HG02852 (cell line): ENCODE results near the gene GAPVD1.
"Not testable (repeated sequence)": the region's sequence is repeated elsewhere in the genome, so short reads cannot be mapped to it uniquely, and the experiment has no call there.

Experiments
- ATAC-seq: cut with Tn5 transposase; IDR thresholded peaks from one replicate; pipeline ENCODE4 v1.9.1; 2021; ENCODE audit warnings: mild to moderate bottlenecking, moderate library complexity; ENCODE audit not compliant: unreplicated experiment

The GAPVD1 gene

DNA sequence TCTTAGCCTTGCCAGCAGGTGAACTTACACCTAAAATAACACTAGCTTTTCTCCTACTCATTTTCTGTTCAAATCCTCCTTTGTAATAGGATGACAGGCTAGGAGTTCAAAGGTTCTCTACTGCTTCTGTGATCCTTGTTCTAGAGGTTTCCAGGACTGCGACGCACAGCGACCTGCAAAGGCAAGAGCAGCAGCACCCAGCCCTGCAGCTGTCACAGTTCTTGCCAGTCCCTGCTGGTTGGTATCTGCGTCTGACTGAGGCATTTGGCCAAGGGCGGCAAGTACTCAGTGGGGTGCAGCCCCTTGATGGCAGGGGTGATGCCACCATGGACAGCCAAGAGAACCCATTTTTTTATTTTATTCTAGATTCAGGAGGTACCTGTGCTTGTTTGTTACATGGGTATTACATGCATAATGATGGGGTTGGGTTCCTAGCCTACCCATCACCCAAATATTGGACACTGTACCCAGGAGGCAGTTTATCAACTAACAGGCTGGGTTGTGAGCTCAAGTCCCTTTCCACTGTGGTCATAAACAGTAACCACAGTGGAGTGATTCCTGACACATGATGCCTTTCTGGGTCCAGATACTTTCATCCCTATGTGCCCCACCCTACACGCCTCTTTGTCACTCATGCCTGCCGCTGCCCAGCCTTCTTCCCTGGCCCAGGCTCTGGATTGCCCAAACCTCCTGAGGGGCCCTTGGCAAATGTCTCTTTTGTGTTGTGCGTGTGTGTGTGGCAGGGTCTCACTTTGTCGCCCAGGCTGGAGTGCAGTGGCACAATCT, 111.0 kb downstream of the GAPVD1 start:
- no peak for ATAC-seq

DNA sequence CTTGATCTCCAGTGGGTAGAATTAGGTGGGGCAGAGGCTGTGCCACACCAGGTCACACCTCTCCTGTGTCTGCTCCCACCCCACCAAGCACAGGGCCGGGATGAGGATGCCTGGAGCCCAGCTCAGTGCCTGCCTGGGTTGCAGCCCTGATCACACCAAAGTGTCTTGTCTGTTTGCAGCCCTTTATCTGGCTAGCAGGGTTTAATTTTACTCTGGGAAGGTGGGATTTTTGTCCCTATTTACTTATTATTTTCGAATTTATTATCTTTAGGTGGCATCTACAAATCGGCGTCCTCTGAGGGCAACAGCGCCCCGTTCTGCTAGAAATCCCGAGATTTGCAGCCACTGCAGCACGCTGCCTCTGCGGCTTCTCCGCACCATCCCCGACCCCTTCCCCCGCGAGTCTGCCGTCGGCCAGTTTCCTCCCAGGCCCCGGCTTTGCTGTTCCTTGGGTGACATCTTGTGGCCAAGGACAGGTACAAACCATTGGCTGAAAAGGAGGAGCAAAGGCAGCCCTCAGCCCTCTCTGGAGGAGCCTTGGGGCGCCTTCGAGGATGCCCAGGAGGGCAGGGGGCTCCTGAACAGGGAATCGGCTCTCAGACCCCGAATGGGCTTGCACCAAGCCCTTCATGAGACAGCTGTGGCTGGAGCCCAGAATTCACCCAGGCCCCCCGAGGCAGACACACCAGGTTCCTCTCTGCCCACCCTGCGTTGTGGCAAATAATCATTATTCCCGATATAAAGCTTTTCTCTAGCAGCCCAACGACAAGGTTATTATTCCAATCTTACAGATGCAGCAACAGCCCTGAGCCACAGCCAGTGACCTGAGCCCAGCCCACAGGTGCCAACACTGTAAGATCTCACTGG, 113.0 kb downstream of the GAPVD1 start:
- ATAC-seq: no peak

DNA sequence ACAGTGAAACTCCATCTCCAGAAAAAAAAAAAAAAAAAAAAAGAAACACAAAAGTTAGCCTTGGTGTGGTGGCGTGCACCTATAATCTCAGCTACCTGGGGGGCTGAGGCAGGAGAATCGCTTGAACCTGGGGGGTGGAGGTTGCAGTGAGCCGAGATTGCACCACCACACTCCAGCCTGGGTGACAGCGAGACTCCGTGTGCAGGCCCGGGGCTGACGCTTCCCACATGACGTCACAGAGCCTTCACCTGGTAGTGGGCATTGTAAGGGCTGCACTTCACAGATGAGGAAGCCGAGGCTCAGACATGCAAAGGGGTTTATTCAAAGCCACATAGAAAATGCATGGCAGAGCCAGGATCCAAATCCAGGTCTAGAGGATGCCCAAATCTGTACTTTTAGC, 114.2 kb downstream of the GAPVD1 start:
- ATAC-seq: no peak

DNA sequence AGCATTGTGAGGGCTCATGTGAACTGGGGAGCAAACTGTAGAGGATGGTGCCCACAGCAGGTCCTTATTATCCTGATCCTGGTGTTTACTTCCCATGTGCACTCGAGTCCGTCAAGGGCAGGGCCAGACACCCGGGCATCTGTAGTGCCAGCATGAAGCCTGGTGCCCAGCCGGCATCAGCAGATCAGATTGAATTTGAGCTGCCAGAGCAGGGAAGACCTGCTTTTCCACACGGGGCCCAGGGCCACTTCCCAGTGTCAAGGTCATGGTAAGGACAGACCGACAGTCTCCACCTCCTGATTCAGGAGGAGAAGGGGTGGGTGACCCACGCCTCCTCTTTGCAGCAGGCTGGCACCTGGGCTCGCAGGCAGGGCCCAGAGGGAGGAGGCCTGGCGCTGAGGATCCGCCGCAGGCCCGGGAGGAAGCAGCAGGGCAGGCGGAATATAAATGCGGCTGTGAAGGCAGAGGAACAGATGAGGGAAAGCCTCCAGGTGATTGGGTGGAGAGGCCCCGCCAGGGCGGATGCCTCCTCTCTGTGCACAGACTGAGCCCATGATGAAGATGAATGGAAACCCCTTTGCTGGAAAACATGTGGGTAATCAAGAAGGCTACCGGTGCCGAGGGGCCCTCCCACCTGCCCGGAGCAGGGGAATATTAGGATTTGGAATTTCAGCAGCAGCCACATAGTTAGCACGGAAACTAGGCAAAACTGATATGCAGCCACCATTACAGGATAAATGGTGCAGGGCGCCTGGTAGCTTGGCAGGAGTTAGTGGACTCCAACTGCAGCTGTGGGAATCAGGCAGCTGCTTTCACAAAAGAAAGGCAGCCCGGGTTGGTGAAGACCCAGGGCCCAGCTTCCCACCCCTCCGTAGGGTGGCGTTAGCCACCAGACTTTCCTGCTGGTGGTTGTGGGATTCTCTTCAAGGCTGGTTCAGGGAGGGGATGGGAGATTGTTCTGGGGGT, 114.9 kb downstream of the GAPVD1 start:
- ATAC-seq: no peak

DNA sequence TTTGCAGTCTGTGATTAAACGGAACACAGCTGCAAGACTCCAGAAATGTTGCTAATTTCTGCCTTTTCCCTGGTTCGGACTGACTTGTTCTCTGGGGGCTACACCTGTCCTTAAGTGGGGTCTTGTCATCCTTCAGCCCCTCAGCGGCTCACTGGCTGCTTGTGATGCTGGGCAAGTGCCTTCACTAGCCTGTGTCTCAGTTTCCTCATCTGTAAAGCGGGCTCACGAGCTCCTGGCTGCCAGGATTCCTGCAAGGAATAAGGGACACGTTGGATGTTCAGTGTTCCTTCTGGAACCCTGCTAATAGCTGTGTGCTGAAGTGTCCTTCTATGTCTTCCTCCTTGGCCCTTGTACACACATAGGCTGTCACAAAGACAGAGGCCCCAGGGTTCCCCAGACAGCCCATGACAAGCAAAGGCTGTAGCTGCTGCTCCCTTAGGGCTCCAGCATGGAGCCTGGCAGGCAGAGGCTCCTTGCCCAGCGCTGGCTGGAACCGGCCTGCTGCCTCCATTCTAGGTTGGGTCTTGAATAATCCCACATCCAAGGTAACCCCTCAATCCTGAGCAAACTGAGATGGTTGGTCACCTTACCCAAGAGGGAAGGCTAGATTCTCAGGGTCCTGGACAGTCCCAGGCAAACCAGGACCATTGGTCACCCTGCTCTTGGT, 116.1 kb downstream of the GAPVD1 start:
- ATAC-seq: no peak

DNA sequence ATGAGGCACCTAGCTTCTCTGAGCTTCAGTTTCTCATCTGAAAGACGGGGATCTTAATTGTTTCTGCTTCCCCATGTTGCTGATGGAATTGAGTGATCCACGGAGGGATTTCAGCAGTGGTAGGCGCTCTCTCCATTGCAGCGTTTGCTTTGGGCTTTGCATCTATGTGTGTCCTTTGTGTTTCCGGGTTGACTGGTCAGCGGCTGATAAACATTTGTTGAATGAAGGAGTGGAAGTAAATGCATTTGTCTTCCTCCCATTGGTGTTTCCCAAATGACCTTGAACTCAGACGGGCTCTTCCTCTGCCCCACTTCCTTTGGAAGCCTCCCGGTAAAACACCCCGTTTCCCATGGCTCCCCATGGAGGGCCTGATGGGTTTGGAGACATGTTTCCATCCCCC, 117.2 kb downstream of the GAPVD1 start:
- no peak for ATAC-seq

DNA sequence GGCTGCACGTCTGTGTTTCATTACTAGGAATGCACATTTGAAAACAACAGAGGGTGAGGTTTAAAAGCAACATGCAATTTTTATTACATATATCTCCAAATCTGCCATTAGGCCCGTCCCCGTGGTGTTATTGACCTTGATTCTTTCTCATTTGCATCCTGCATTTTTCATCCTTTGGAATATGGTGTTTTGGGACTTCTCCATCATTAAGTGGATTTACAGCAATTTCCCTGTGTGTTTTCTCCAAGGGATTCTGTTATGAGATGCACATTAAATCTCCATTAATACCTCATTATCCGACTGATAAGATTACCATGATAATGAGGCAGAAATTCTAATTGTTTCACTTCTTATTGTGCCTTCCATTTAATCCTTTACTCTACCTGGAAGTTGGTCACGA, 117.6 kb downstream of the GAPVD1 start:
- no peak for ATAC-seq

DNA sequence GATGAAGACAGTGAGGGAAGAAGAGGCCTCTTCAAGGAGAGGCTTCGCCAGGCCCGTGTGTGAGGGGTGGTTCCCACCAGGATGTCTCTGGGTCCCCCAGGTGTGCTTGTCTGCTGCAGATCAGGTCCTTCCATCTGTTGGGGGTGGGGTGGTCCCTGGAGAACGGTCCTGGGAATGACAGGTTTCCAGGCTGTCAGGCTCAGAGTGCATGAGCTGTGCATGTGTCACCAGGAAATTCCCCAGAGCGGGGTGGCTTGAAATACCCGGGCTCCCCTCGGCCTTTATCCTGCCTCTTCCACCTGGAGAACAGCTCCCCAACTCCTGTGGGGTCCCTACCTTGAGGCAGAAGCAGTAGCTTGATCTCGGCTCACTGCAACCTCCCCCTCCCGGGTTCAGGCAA, 118.8 kb downstream of the GAPVD1 start:
- ATAC-seq: no peak

DNA sequence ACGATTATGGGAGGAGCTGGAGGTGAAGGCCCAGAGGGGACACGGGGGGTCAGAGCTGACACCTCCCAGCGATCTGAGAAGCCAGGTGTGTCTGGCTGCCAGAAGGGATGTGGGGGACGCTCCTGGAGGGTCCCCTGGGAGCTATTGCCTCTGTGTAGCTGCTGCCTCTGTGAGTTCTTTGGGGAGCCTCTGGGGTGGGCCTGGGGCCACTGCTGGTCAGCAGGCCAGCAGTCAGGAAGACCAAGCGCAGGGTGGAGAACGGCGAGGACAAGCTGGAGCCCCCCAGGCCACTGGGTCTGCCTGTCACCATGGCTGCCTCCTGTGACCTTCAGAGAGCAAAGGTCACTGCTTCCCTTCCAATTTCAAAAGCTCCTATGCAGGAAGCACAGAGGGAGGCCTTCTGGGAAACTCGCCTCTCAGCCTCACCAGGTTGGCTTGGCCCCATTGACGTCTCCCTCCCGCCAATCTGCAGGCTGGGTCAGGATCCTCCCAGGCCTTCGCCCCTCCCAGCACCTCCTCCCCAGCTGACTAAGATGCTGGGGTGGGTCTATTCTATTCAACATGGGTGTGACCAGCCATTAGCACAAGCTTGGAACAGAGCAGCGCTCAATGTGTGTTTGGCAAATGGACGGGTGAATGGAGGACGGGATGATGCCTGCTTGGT, 126.4 kb downstream of the GAPVD1 start:
- no peak for ATAC-seq

DNA sequence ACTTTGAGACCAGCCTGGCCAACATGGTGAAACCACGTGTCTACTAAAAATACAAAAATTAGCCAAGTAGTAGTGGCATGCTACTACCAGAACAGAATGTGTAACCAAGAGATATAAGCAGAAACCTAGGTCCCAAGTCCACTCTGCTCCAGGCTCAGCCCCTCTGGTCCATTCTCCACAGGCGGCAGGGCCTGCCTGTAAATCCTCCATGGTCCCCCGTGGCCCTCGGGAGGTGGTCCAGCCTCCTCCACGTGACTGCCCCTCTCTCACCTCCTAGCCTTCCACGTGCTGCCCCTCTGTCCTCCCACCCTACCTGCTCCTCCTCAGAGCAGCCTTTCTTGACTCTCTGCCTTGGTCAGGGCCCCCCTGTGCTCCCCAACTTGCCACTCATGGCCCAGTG, 127.4 kb downstream of the GAPVD1 start:
- no peak for ATAC-seq

DNA sequence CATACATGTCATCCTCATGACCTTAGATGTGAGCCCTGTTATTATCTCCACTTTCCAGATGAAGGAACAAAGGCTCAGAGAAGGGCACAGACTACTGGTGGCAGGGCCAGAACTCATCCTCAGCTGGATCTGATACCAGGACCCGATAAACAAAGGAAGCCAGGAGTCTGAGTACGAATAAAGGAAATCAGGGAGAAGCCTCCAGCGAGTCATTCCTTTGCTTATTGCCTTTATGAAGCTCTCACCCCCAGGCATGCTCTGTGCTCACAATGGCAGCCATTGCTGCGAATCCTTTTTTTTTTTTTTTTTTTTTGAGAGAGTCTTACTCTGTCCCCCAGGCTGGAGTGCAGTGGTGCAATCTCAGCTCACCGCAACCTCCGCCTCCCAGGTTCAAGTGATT, 130.1 kb downstream of the GAPVD1 start:
- ATAC-seq: no peak

DNA sequence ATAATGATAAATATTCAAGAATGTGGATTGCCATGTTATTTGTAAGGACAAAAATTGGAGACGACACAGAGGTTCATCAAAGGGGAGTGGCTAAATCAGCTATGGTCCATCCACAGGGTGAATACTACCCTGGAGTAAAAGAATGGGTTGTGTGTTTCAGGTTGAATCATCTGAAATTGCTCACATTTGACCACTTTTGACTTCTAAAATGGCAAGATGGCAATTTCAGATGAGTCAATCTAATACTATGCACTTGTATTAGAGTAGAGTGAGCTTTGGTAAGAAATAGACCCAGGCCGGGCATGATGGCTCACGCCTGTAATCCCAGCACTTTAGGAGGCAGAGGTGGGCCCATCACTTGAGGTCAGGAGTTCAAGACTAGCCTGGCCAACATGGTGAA, 131.8 kb downstream of the GAPVD1 start:
- ATAC-seq: no peak

DNA sequence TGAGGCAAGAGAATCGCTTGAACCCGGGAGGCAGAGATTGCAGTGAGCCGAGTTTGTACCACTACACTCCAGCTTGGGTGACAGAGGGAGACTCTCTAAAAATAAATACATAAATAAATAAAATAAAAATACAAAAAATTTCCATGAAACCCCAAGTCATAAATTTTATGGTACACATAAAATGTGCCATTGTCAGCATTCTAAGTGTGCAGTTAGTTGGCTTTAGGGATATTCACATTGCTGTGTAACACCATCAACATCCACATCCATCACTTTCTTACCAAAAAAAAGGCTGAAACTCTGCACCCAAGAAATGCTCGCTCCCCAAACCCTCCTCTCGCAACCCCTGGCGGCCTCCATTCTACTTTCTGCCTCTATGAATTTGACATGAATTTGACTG, 135.2 kb downstream of the GAPVD1 start:
- ATAC-seq: no peak

DNA sequence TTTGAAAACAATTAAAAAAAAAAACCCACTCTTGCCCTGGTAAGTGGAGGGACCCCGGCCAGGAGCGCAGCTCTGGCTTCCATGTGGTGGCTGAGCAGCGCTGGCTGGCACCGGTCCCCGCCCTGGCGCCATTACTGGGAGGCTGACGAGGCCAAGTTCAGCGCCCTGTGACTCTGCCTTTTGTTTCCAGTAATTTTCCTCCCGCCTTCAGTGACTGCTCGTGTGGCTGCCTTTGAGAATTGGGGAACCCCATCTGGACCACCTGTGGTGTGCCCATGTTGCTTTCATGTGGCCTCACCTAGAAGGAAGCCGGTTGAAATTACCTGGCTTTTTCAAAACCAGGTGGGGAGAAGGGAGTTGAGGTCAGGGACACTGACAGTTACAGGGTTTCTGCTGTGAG, 136.1 kb downstream of the GAPVD1 start:
- no peak for ATAC-seq

DNA sequence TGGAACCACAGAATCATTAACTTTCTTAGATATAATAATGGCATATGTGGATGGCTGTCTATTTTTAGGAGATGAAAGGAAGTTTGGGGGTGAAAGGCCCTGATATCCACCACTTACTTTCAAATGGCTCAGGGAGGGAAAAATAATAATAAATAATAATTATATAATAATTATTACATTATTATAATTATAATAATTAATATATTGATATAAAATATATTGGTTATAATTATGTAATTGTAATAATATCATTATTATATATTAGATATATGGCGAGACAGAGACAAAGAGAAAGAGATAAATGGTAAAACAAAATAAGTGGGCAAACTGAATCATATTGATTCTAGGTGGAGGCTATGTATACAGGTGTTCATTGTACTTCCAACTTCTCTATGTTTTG, 136.6 kb downstream of the GAPVD1 start:
- ATAC-seq: no peak

DNA sequence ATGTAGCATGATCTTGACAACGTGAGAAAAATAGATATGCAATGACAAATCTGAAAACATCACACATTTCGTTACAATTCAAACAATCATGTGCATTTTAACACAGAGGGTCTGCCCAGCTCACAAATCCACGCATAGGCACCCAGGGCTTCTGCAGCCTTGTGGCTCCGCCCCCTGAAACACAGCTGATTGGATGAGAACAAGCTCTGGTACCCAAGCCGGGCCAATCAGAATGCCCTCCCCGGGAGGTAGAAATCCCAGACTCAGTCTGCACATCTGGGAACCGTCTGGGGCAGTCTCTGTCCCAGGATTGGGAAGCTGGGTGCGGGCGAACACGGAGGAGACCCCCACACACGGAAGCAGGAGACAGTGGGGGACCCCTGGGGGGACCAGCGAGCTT, 137.5 kb downstream of the GAPVD1 start:
- no peak for ATAC-seq

DNA sequence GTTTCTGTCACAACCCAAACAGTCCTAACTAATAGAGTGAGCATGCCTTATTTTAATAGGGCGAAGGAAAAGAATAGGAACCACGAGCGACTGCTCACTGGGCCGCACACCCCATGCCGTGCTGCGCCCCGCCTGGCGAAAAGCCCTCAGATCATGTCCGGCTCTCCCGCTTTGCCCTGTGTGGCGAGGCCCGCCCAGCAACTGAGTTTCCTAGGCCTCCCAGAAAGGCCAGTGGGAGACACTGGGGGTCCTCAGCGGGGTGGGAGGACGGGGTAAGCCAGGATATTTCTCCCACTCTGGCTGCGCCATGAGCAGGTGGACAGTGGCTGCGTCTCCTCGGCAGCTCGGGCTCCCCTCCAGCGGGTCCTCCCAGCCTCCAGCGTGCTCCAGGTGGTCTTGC, 138.0 kb downstream of the GAPVD1 start:
- no peak for ATAC-seq

DNA sequence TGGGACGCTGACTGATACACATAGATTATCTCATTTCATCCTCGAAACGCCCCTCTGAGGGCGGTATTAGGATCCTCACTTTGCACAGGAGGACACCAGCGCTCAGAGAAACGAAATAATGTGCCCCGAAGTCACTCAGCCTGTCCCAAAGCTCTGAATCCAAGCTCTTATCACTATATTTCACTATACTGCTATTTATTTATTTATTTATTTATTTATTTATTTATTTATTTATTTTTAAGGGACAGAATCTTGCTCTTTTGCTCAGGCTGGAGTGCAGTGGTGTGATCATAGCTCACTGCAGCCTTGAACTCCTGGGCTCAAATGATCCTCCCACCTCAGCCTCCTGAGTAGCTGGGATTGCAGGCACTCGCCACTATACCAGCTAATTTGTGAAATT, 138.6 kb downstream of the GAPVD1 start:
- not testable (repeated sequence) for ATAC-seq

DNA sequence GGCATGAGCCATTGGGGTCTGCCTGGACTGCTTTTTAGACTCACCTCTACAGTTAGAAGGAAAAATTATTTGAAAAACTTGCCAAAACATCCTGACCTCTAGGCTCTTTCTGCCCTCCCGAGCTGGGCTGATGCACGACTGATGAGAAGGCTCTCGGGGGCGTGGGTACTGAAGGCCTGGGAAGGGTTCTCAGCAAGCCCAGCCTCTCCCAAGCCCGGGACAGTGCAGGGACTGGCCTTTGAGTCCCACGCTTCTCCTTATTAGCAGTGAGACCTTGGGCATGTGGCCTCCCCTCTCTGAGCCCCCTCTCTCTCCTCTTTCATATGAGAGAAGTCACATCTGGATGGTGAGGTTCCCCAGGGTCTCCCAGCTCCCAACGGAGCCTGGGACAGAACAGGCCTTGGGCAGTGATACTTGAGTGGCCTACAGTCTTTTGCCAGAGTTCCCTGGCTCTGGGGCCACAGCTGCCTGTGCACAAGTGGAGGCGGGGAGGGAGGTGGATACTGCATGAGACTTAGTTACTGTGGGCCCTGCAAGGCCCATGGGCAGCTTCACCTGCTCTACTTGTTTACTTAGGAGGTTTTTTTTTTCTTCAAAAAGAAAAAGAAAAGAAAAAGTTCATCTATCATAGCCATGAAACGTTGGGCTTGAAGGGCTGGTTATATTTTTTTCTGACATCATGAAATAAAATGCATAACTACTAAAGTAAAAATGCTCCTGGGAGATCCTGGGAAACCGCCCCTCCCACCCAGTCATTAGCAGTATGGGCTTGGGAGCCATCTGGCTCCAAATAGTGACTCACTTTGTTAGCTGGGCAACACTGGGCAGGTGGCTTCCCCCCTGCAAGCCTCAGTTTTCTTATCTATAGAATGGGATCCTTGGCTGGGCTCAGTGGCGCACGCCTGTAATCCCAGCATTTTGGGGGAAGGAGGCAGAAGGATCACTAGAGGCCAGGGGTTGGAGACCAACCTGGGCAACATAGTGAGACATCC, 139.4 kb downstream of the GAPVD1 start:
- no peak for ATAC-seq
